Measurements from ENCODE around the gene RNF227. TPM values are rescaled to one million over a fixed set of nuclear protein-coding genes. Genes with fewer than 3 reads are reported as not detected.

Gene RNF227
- total RNA-seq, 1 donor from 2014 or later: 4.0 TPM

GRCh38 chr17:7940743-7941142, 24.7 kb upstream of the RNF227 start:
- no peaks in the 10 kb centered on the region for H3K36me3 ChIP-seq
- no peak for DNase-seq (ENCODE audit: low spot score)
- H3K4me2 ChIP-seq: no peak overlapping the region
- no peaks in the 10 kb centered on the region for H3K79me2 ChIP-seq (ENCODE audit: low read depth)
- no peak overlapping the region for H2AFZ ChIP-seq (replicated peaks)
- H3F3A ChIP-seq (ENCODE audit: low read depth): no peaks in the 10 kb centered on the region
- Mint-ChIP-seq H3K4me1 (no peaks in the 10 kb centered on the region), H3K27ac (no peak overlapping the region), H3K4me3 (no peak overlapping the region), H3K36me3 (peaks cover 32% of the 10 kb centered on the region), H3K9me3 (no peaks in the 10 kb centered on the region), H3K27me3 (ENCODE audit: insufficient read depth, low read depth) (peaks cover 2% of the 10 kb centered on the region)
- H3K27me3 ChIP-seq: no peaks in the 10 kb centered on the region
- no peaks in the 10 kb centered on the region for H3K4me1 ChIP-seq
- H3K9ac ChIP-seq: no peak overlapping the region
- no peak overlapping the region for H3K27ac ChIP-seq
- TF ChIP-seq EZH2 (IDR thresholded peaks at IDR 0.05) (no peak), EZH2phosphoT487 (IDR thresholded peaks at IDR 0.05) (no peak)
- TF ChIP-seq, protein P1, sequence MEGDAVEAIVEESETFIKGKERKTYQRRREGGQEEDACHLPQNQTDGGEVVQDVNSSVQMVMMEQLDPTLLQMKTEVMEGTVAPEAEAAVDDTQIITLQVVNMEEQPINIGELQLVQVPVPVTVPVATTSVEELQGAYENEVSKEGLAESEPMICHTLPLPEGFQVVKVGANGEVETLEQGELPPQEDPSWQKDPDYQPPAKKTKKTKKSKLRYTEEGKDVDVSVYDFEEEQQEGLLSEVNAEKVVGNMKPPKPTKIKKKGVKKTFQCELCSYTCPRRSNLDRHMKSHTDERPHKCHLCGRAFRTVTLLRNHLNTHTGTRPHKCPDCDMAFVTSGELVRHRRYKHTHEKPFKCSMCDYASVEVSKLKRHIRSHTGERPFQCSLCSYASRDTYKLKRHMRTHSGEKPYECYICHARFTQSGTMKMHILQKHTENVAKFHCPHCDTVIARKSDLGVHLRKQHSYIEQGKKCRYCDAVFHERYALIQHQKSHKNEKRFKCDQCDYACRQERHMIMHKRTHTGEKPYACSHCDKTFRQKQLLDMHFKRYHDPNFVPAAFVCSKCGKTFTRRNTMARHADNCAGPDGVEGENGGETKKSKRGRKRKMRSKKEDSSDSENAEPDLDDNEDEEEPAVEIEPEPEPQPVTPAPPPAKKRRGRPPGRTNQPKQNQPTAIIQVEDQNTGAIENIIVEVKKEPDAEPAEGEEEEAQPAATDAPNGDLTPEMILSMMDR (IDR thresholded peaks at IDR 0.05): no peak
- H3K9me3 ChIP-seq (ENCODE audit: low read depth): no peaks in the 10 kb centered on the region
- H3K4me3 ChIP-seq: no peak overlapping the region
- H4K20me1 ChIP-seq (ENCODE audit: low read depth): no peaks in the 10 kb centered on the region

DNA sequence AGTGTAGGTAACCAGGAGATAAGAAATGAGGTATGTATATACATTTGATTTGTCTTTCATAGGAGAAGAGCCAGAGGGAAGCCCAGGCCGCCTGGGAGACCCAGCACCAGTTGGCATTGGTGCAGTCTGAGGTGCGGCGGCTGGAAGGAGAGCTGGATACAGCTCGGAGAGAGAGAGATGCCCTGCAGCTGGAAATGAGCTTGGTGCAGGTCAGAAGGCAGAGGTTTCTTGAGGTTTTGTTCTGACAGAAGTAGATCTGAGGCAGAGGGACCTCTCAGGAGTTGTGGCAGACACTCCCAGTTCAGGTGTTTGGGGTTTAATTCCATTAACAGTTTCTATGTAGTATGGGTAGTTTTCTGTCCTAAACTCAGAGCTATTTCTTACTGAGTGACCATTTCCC, 23.9 kb upstream of the RNF227 start:
- H3K79me2 ChIP-seq (ENCODE audit: low read depth): no peaks in the 10 kb centered on the region
- no peaks in the 10 kb centered on the region for H4K20me1 ChIP-seq (ENCODE audit: low read depth)
- Mint-ChIP-seq H3K27ac (no peak overlapping the region), H3K4me3 (no peak overlapping the region), H3K36me3 (peaks cover 35% of the 10 kb centered on the region), H3K4me1 (peaks cover 3% of the 10 kb centered on the region), H3K9me3 (no peaks in the 10 kb centered on the region), H3K27me3 (ENCODE audit: insufficient read depth, low read depth) (peaks cover 3% of the 10 kb centered on the region)
- no peak overlapping the region for H3K4me2 ChIP-seq
- DNase-seq (ENCODE audit: low spot score): no peak
- H3F3A ChIP-seq (ENCODE audit: low read depth): no peaks in the 10 kb centered on the region
- H3K9ac ChIP-seq: no peak overlapping the region
- no peak overlapping the region for H2AFZ ChIP-seq (replicated peaks)
- H3K27ac ChIP-seq: no peak overlapping the region
- TF ChIP-seq, protein P1 (IDR thresholded peaks at IDR 0.05): no peak
- TF ChIP-seq EZH2 (IDR thresholded peaks at IDR 0.05) (no peak), EZH2phosphoT487 (IDR thresholded peaks at IDR 0.05) (no peak)
- no peaks in the 10 kb centered on the region for H3K27me3 ChIP-seq
- no peaks in the 10 kb centered on the region for H3K36me3 ChIP-seq
- no peaks in the 10 kb centered on the region for H3K9me3 ChIP-seq (ENCODE audit: low read depth)
- H3K4me1 ChIP-seq: no peaks in the 10 kb centered on the region
- H3K4me3 ChIP-seq: no peak overlapping the region

DNA sequence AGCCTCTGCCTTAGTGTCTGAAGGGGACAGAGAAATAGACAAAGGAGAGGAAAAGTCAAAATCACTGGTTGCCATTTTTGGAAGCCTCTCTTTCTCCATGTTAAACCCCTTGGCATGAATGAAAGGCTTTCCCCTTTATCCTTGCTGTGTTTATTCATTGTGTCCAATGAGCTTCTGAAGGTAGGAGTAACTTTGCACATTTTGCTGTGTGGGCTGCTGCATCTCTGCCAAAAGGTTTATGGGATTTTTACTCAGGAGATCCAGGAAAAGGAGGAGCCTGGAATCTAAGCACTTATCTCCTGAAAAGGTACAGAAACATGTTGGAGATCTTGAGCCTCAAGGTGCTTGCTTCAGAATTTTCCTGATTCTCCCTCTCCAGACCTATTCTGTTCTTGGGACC, 19.8 kb upstream of the RNF227 start:
- no peak overlapping the region for H3K27ac ChIP-seq
- H2AFZ ChIP-seq (replicated peaks): no peak overlapping the region
- no peaks in the 10 kb centered on the region for H3F3A ChIP-seq (ENCODE audit: low read depth)
- H3K4me1 ChIP-seq: peaks cover 9% of the 10 kb centered on the region
- no peak overlapping the region for H3K9ac ChIP-seq
- H3K36me3 ChIP-seq: no peaks in the 10 kb centered on the region
- no peaks in the 10 kb centered on the region for H3K9me3 ChIP-seq (ENCODE audit: low read depth)
- Mint-ChIP-seq H3K27me3 (ENCODE audit: insufficient read depth, low read depth) (peaks cover 3% of the 10 kb centered on the region), H3K9me3 (no peaks in the 10 kb centered on the region), H3K4me3 (no peak overlapping the region), H3K36me3 (peaks cover 27% of the 10 kb centered on the region), H3K4me1 (peaks cover 35% of the 10 kb centered on the region), H3K27ac (no peak overlapping the region)
- no peak overlapping the region for H3K4me2 ChIP-seq
- H3K27me3 ChIP-seq: no peaks in the 10 kb centered on the region
- DNase-seq (ENCODE audit: low spot score): no peak
- TF ChIP-seq EZH2 (IDR thresholded peaks at IDR 0.05) (no peak), EZH2phosphoT487 (IDR thresholded peaks at IDR 0.05) (no peak)
- TF ChIP-seq, protein P1 (IDR thresholded peaks at IDR 0.05): no peak
- H4K20me1 ChIP-seq (ENCODE audit: low read depth): peaks cover 14% of the 10 kb centered on the region
- no peak overlapping the region for H3K4me3 ChIP-seq
- peaks cover 10% of the 10 kb centered on the region for H3K79me2 ChIP-seq (ENCODE audit: low read depth)

All from neural progenitor cell (in vitro differentiated cells).